Fibroblast of pulmonary artery (primary cell): ENCODE measurements around the gene ANKS1B.

Experiments used
- DNase-seq: peaks from one replicate; pipeline ENCODE4 v3.0.0-alpha.2; 2010; ENCODE audit warnings: low read depth
- H3K4me3 ChIP-seq: replicated peaks from 2 replicates; pipeline ENCODE4 v1.5.1; 2011; ENCODE audit warnings: low read depth, mild to moderate bottlenecking, control low read depth, low read length, moderate library complexity
- TF ChIP-seq, protein P1 (sequence below): IDR thresholded peaks from 2 replicates; pipeline ENCODE4 v1.5.1; 2011; ENCODE audit warnings: mild to moderate bottlenecking, control low read depth, low read length, inconsistent platforms; ENCODE audit errors: missing control alignments

The ANKS1B gene

DNA sequence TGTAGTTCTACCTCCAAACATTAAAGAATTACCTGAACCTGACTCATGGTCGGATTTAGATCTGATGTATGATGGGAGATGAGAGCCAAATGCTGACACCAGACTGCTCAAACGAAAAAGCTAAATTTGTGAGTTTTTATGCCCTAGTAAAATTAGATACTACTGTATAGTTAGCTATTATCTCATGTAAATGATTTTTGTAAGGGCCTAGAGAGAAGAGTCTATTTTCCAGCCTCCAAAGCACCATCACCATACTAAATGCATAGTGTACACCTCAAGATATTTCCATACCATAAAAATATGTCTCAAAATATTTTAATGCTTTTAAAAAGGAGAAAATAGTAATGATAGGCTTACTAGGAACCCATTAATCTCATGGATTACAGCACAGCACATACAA, 18.3 kb downstream of the ANKS1B start:
- TF ChIP-seq, protein P1, sequence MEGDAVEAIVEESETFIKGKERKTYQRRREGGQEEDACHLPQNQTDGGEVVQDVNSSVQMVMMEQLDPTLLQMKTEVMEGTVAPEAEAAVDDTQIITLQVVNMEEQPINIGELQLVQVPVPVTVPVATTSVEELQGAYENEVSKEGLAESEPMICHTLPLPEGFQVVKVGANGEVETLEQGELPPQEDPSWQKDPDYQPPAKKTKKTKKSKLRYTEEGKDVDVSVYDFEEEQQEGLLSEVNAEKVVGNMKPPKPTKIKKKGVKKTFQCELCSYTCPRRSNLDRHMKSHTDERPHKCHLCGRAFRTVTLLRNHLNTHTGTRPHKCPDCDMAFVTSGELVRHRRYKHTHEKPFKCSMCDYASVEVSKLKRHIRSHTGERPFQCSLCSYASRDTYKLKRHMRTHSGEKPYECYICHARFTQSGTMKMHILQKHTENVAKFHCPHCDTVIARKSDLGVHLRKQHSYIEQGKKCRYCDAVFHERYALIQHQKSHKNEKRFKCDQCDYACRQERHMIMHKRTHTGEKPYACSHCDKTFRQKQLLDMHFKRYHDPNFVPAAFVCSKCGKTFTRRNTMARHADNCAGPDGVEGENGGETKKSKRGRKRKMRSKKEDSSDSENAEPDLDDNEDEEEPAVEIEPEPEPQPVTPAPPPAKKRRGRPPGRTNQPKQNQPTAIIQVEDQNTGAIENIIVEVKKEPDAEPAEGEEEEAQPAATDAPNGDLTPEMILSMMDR = no peak
- no peak overlapping the region for H3K4me3 ChIP-seq
- DNase-seq = no peak

DNA sequence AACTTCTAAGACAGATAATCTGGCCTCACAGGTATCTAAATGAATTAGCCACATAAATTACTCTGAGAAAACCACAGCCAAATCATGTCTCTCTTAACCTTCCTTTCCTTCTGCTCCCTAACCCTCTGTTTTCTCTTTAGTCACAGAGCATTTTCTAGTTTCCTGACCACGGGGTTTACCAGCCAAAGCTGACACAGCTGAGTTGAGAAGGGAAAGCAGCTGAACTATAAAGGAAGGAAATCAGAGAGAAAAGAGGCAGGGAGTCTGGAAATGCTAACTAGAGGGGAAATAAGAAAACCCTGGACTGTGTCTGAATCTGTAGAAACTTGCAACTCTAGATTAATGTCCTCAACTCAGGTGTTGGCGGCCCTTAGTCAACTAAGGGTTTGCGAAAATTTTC, 24.4 kb downstream of the ANKS1B start:
- DNase-seq = peak; percentile 1
- TF ChIP-seq, protein P1 = no peak

DNA sequence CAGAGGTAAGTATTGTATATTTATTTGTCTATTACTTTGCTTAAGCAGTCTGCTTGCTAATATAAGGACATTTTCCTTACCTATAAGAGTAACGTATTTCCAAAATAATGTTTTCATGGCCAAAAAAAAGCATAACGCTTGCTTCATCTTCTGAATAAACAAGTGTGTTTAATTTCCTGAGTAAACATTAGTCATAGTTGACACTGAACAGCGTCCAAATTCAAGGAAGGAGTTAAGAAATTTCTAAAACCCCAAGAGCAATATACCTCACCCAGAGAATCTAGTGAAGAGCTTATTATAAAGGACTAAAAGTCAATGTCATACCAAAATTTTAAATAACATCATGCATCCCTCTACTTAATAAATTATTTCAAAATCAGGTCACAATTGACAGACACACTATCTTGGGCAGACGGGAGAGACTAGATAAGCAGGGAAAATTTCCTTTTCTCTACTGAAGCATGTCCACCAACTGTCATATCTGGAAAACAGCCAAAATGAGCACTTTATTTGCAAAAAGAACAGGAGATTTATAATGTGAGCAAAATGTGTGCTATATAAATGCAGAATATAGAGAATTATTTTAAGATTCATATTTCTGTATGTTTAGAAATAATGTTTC, 25.1 kb downstream of the ANKS1B start:
- peak; percentile 29 for DNase-seq
- TF ChIP-seq, protein P1 = no peak

More for the DNA sequence above, 24.4 kb downstream of the ANKS1B start:
- H3K4me3 ChIP-seq = no peak overlapping the region

DNA sequence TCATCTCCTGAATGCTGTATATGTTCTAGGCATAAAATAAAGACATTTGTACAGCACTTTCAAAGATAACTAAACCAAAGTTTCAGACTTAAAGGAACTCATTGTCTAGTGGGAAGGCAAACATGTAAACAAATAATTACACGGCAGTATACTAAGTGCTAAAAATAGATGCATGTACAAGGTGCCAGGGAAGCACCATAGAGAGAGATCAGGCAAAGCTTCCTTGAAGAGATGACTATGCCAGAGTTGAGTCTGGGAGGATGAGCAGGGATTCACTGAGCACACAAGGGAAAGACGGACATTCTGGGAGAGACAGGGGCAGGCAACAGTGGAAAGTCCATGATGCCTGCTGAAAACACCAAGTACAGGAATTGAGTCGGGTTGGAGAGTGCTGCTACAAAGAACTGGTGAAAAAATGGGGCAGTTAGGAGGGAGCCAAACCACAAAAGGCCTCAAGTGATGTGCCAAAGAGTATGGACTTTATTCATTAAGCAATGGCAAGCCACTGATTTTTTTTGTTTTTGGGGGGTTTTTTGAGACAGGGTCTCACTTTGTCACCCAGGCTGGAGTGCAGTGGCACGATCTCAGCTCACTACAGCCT, 26.8 kb downstream of the ANKS1B start:
- TF ChIP-seq, protein P1 = no peak
- no peak overlapping the region for H3K4me3 ChIP-seq
- DNase-seq = no peak

More for the DNA sequence above, 25.1 kb downstream of the ANKS1B start:
- H3K4me3 ChIP-seq = no peak overlapping the region

DNA sequence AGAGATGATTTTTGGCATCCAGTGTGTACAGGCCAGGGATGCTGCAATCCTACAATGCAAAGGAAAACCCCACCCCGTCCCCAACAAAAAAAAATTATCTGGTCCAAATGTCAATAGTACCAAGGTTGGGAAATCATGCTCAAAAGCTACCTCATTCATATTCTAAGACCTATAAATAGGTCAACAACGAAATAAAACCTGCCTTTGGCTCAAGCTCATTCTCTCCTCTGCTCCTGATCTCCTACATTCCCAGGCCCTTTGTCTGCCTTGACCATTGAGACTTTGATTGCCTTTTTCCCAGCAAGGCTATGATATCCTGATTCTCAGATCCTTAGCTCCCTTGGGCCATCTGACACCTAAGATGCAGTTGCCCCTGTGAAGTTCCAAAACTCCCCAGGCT, 30.0 kb downstream of the ANKS1B start:
- TF ChIP-seq, protein P1 = no peak
- no peak for DNase-seq
- no peak overlapping the region for H3K4me3 ChIP-seq

DNA sequence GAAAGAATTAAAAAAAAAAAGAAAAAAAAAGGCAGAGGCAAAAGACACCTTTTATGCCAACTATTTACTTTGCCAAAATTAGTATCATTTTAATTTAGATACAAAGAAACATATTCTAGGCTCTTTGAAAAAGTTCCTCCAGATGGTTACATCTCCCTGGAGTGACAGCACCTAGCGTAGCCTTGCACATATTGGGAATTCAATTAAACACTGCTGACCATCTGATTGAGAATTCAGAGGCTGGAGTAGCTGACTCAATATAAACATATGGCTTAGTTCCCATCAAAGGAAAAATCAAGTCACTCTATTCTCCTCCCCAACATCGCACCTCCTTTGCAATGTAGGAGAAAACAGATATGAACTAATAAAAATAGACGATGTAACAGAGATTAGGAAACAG, 36.4 kb downstream of the ANKS1B start:
- H3K4me3 ChIP-seq = no peak overlapping the region
- TF ChIP-seq, protein P1 = no peak
- DNase-seq = no peak

DNA sequence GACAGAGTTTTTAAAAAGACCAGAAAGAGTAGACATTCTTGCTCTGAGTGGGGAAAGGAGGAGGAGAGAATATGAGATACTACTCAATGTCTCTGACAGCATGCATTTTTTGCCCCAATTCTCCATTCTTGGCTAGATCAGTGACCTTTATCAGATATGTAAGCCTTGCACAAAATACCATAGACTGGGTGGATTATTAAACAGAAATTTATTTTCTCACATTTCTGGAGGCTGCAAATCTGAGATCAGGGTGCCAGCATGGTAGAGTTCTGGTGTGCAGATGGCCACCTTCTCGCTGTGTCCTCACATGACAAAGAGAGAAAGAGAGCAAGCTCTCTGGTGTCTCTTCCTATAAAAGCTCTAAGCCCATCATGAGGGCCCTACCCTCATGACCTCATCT, 38.6 kb downstream of the ANKS1B start:
- no peak for DNase-seq

More for the DNA sequence above, 38.6 kb downstream of the ANKS1B start:
- no peak overlapping the region for H3K4me3 ChIP-seq
- TF ChIP-seq, protein P1 = no peak
